Globus pallidus (tissue), 1 donor: ENCODE results near the gene IGFBP7.
A peak's percentile ranks its signal among the peaks of the same experiment; 100 is the strongest.
"Not testable (repeated sequence)": the region's sequence is repeated elsewhere in the genome, so short reads cannot be mapped to it uniquely, and the experiment has no call there.

Source experiments
- DNase-seq: peaks from one replicate; pipeline ENCODE4 v3.0.0-alpha.2; 2015; ENCODE audit warnings: low spot score

IGFBP7 gene

DNA sequence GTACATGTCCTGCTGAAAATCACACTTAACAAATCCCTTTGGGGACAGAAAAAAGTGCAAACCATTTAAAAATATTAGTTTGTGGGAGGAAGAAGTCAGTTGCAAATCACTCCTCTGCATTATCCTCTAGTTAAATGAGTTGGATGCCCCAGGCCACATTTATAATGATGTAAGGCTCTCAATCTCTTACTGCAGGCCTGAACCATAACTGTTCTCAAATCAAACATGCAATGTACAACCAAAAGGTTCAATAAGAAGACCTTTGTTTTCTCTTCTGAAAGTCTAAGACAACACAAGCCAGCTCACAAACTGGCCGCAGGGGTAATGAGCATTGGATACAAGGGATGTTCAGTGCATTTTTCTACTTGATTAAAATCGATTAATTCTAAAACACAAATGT is 39.7 kb downstream of the IGFBP7 start:
- no peak for DNase-seq

DNA sequence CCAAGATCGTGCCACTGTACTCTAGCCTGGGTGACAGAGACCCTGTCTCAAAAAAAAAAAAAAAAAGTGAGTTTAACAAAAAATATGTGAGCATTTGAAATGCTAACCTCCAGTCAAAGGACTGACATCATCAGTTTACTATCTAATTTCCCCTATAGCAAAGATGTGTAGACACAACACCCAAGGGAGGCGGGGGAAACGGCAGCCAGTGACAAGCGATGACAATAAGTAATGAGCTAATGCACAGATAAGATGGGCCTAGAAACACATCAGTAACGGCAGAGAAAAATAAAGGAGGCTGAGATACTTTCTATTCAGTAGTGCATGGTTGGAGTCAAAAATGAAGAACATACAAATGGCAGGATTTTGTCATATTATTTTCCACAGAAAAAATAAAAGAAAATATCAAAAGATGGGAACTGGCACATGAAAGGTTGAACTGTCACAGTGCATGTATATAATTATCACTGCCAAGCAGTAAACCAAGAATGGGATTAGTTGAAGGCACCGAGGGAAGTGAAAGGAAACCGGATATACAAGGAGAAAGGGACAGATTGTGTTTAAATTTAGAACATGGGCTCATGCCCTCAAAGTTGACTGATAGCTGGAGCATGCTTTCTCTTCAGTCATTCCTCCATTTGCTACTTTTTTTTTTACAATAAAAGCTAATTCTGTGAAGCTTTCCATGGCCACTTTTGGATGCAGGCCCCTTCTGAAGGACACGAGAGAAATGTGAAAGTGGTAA is 41.8 kb downstream of the IGFBP7 start:
- no peak for DNase-seq

DNA sequence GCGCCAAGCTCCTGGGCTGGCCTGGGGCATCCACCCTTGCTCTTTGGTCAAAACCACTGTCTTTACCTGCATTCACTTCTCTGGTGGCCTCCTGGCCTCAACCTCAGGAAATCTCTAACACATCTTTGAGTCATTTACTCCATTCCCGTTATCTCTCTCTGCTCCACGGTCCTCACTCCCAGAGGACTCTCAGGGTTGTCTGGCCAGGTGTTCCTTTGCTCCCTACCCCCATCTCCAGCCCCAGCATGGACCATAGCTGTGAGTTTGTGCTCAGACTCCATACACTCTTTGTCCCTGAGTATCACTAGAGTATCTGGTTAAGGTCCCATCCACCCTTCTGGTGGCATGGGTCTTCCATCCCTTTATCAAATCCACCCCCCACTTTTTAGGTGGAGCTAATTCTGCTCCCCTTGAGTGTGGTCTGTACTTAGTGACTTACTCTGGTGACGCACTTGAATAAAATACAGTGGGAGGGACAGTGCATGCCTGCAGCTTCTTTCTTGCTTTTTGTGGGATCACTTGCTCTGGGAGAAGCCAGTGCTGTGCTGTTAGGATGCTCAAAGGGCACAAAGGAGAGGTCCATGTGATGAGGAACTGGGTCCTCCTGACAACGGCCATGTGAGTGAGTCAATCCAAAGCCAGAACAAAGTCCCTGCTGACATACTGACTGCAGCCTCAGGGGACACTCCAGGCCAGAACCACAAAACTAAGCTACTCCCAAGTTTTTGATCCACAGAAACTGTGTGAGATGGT is 44.3 kb downstream of the IGFBP7 start:
- no peak for DNase-seq

DNA sequence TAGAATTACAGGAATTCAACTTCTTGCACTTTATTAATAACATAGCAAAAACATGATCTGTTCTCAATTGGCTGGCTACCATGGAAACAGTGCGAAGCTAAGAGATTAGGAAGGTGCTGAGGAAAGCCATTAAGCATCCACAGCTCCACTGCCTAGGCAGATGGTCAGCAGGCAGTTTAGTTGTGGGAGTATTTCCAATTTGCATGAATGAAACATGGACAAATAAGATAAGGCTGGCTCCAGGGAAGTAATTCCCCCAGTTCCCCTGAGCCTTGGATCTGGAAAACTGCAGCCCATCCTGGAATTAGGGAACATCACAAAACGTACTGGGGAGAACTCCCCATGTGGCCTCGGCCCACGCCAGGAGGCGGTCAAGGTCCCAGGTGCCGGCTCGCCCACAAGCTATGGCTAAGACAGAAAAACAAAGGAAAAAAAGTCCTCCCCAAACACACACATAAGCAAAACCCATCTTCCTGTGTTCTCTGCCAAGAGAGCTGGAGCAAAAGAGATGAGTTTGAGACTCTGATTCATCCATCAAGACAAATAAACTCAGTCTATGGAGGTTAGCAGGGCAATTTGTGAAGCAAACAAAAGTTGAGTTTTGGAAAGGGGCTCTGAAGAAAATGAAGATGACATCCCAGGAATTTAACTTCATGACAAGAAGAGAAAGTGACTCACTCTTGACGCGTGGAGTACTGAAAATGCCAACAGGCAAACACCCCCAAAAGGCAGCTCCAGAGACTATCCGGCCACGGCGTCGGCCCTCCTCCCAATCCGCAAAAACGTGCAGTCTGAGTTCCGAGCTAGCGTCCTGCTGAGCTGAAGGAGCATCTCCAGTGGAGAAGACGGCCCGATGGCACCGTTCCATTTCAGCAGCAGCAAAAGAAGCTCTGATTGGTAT is 45.1 kb downstream of the IGFBP7 start:
- no peak for DNase-seq

DNA sequence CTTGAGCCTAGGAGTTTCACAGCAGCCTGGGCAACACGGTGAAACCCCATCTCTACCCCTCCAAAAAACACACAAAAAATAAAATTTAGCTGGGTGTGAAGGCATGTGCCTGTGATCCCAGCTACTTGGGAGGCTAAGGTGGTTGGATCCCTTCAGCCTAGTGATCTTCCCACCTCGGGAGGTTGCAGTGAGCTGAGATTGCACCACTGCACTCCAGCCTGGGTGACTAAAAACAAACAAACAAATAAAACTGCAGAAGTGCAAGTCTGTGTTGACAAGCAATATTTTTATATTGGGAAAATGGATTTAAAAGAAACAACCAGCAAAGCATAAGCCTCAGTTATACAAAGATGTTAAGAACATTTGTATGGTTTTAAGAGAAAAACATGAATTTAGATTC is 46.1 kb downstream of the IGFBP7 start:
- no peak for DNase-seq

DNA sequence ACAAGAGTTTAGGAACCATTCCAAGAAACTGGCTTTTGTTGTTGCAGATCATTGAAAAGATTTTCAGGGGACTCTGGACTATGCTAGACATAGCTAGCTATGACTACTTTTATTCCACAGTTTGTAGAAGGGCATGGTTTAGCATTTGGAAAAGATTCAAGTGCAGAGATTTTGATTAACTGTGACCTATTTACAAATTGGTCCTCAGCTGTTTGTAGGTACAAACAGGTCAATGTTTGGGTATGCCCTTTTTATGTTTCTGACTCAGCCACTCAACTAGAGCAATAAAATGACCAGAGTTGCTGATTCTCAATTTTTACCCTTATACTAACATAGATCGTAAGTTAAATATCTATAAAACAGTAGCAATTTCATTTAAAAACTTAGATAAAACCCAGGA is 46.7 kb downstream of the IGFBP7 start:
- DNase-seq = no peak

DNA sequence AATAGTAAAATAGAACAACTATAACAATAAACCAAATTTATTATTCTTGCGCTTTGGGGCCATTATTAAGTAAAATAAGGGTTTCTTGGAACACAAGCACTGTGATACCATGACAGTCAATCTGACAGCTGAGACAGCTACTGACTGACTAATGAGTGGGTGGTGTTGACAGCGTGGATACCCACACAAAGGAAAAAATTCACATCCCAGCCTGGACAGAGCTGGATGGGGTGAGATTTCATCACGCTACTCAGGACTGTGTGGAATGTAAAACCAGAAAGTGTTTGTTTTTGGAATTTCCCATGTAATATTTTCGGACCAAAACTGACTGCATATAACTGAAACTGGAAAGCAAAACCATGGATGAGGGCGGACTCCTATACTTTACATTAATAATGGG is 48.8 kb downstream of the IGFBP7 start:
- DNase-seq = no peak

DNA sequence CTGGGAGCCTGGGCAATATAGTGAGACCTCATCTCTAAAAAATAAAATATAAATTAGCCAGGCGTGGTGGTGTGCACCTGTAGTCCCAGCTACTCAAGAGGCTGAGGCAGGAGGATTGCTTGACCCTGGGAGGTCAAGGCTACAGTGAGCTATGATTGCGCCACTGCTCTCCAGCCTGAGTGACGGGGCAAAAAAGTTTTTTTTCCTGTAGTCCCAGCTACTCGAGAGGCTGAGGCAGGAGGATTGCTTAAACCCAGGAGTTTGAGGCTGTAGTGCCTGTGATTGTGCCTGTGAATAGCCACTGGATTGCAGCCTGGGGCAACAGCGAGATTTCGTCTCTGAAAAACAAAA is 49.5 kb downstream of the IGFBP7 start:
- not testable (repeated sequence) for DNase-seq

DNA sequence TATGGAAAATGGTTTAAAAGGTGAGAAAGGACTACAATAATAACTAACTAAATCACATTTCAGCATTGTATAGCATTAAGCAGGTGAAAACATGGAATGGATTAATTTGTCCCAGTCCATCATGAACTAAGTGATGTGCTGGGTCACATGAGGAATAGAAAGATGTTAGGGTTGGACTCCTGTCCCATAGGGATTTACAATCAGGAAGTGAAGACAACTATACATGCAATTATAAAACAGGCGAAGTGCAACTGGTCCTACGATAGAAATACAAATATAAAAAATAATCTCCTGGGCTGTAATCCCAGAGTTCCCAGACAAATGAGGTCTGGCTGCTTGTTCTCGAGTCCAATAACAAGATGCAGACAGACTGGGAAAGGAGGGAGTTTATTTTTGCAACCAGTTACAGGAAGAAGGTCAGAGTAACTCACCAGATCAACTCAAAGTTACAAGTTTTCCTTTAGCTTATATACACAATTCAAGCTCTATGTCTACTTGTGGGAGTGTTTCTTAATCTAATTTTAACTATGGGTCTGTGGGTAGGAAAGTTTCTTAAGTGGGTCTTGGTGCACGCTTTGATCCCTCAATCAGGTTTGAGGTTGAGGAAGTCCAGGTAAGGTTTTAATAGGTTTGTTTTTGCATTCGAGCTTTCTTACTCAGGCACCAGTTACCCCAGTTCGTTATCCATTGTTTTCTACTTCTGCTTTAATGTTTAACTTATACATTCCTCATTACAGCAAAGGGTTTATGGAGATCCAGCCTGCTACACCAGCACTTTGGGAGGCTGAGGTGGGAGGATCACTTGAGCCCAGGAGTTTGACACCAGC is 50.1 kb downstream of the IGFBP7 start:
- DNase-seq = no peak

DNA sequence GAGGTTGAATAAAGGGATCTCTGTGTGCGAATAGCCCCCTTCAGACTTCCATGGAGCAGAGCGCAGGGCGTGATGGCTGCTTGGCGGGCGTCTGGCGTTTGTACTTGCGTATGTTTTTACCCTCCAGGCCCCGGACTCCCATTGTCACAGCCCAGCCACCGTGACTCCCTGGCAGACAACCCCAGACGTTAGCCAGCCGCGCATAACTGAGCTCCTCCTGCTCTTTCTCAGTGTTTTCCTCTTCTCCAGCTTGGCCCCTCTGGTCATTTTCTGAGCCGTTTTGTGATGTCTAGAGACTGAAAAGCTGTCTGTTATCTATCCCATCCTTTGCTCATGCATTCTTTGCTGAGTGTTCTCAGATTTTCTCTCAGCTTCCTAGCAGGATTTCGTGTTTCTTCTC is 54.3 kb downstream of the IGFBP7 start:
- DNase-seq = peak; percentile 52

DNA sequence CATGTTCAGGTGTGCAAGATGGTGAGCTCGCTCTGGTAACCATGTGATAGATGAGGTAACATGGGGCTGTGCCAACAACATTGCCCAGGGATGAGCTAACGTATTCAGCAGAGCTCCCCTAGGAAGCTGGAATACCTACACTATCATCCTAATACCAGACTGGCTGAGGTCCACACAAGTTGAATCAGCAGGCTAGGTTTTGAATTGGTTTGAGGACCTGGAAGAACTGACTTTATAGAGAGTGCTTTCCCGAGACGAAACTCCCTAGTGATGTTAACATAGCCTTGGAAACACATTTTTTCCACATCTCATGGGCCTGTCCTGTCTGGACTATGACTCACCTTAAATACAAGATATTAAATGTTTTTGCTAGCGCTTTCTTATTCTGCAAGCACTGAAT is 56.7 kb downstream of the IGFBP7 start:
- DNase-seq = no peak

DNA sequence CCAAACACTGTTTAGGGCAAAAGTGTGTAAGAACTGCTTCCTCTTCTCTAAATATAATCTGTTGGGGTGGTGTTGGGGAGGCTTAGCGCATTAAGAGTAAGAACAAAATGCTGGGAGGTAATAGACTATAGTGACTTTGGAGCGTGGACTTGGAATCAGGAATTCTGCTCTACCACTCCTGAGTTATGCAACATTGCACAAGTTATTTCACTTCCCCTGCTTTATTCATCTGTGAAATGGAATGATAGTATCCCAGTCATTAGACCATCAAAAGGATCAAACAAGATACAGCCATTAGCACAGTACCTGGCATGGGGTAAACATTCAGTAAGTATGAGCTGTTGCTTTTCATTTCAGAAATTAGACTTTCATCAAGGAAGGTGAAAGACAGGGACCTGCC is 58.7 kb downstream of the IGFBP7 start:
- DNase-seq = no peak

DNA sequence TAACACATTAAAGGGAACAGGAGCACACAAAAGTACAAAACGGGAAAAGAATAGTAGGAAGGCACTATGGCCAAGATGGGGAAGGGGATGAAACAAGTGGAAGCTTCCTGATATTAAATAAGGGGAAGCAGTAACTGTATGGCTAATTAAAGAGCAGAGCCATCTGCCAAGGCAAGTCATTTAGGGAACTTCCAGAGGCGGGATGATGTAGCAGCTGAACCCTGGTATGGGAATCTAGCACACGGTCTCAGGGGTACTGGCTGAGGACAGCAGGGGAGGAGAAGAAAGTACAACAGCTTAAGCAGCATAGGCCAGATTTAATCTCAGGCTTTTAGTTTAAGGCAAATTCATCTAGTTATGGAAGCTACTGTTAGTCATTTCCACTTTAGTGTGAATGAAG is 59.1 kb downstream of the IGFBP7 start:
- DNase-seq = peak; percentile 26

DNA sequence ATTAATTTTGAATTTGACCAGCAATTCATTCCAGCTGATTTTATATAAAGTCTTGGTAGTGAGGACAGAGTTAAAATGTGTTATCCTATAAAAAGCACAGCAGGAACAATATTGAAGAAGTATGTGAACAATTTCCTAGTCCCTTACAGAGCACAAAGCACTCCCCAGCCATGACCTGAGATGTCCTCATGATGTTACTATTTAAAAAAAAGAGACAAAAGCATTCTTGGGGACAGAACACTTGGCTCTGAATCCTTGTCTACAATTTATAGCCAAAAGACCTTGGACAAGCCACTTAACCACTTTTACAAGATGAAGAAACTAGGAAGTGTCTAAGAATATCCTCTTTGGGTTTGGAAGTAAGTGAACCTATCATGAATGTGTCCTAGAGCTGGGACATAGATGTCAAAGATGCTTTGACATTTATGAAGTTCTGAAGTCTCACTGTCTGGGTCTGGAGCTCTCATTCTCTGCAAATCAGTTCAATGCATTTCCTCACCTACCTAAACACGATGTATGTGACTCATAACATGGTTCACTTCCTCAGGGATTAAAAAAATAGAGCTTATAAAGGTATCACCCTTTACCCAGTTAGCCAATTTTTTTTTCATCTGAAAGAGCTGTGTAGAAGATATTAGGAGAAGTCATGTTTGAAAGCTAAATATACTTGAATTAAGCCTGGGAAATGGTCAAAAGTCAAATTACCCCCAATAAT is 61.4 kb downstream of the IGFBP7 start:
- no peak for DNase-seq

DNA sequence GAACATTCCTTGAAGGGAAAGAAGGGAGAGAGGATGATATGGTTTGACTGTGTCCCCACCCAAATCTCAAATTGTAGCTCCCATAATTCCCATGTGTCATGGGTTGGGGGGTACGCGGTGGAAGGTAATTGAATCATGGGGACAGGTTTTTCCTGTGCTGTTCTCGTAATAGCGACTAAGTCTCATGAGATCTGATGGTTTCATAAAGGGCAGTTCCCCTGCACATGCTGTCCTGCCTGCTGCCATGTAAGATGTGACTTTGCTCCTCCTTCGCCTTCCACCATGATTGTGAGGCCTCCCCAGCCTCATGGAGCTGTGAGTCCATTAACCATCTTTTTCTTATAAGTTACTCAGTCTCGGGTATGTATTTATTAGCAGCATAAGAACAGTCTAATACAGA is 63.1 kb downstream of the IGFBP7 start:
- DNase-seq = not testable (repeated sequence)

DNA sequence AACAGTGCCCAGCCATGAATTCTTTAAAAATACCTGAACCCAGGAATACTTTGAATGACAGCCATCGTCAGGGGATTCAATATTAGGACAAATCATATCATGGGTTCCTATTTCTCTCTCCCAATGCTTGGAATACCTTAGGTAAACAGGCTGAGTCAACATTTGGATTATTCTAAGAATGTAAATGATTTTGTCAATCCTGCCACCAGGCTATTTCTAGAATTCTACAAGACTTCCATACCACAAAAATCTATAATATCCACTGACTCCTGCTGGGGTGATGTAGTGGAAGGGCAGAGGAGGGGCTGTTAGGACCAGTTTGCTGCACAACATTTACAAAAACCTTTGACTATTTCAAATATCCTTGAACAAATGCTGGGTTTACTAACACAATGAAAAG is 65.2 kb downstream of the IGFBP7 start:
- no peak for DNase-seq

DNA sequence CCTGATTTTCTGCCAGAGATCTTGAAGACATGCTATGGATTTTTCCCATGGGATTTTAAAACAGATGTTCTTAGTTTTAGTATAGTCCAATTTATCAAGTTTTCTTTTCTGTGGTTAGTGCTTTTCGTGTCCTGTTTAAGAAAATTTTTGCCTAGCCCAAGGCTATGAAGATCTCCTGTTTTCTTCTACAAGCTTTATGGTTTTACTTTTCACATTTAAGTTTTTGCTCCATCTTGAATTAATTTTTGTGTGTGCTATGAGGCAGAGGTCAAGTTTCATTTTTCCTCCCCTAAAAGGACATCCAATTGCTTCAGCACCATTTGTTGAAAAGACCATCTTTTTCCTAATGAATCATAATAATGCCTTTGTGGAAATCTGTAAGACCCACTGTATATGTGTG is 65.9 kb downstream of the IGFBP7 start:
- no peak for DNase-seq

DNA sequence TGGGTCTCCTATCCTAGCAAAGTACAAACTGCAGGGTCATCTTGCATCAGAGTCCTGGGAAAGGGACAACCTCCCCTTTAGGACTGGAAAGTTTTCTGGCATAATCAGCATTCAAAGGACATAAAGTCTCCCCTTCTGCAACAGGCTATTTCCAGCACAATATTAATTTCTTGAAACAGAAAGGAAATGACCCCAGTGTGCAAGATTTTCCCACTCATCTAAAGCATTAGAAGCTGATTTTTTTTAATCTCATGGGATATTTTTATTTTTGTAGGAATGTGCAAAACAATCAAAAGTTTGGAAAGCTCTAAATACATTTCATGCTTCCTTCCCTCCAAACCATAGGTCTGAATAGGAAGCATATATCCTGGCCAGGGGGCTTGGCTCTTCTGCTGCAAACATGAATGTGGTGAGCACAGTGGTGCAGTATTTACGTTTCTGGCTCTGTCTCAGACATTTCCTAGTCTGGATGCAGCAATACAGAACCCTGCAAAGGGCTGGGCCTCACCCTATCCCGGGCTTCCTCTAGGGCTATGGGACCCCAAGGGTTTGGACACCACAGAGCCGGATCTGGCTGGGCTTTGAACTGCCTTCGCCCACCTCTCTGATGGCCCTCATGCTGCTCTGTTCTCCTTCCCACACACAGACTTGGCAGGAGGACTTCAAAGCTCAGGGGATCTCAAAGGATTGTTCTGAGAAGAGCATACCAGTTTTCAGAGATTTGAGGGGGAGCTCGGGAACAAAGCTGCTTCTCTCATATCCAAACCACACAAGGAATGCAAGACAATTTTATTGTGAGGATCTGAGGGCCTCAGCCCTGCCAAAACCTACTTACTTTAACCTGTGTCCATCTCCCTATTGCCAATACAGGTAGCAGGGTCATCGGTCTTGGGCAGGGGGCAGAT is 66.6 kb downstream of the IGFBP7 start:
- no peak for DNase-seq

DNA sequence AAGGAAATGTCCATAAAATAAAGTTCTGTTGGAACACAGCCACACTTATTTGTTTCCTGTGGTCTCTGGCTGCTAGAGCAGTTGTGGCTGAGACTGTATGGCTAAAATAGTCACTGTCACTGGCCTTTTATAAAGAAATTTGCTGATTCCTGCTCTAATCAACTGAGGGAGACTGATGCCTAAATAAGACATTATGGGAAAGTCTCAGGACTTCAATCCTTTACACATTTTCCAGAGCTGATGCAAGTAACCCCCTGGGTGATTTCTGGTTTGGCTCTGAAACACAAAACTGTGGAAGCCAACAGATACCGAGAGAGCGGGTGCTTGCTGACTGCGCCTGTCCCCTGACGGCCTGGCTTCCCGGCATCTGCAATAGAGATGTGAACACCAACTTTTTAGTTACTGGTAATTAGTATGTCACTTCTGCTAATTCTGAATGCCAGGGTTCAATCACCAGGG is 67.4 kb downstream of the IGFBP7 start:
- DNase-seq = no peak

DNA sequence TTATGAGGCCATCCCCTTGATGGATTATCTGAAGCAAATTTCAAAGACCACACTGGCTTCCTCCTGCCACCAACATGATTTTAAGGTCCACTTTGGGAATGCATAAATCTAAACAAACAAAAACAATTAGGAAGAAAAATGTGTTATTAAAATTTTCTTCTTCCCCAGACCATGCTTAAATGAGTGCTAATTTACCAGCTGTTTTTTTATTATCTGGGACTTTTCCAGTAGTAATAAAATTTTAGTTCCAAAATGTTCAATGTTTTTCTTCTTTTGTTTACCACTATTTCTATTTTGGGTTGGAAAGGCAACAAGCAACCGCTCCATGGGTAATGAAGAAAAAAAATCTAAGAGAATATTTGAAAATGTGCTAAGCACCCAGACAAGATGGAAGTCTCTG is 69.2 kb downstream of the IGFBP7 start:
- DNase-seq = no peak
